T-helper 1 cell treated with Interleukin-12 subunit alpha and Interleukin-12 subunit beta and Interleukin-4 antibody, amounts not matched to agents 30 ng/mL and 1 ng/mL, for 36 hours (primary cell): Measurements from ENCODE around the gene KAZN. TPM values are rescaled to one million over a fixed set of nuclear protein-coding genes. Genes with fewer than 3 reads are reported as not detected.
"Not testable (repeated sequence)": the region's sequence is repeated elsewhere in the genome, so short reads cannot be mapped to it uniquely, and the experiment has no call there.

Experiments used
- intact Hi-C: fragments of 100-400 bp; cut with micrococcal nuclease; formaldehyde crosslinking; loops from one replicate; pipeline ENCODE4 v1.15.1; 2024
- total RNA-seq: library from RNA; stranded (reverse); gene quantifications from 2 replicates; pipeline ENCODE4 v1.2.3, GENCODE V29; 2022

The KAZN gene
- total RNA-seq, 1 donor from 2014 or later = 0.20 TPM

GRCh38 chr1:15020943-15021745, 422.7 kb downstream of the KAZN start:
- intact Hi-C loops = no loop called here

GRCh38 chr1:15022048-15022447, 423.6 kb downstream of the KAZN start:
- intact Hi-C loops = no loop called here

GRCh38 chr1:15023205-15023604, 424.7 kb downstream of the KAZN start:
- intact Hi-C loops = no loop called here

- intact Hi-C loops = no loop called here
These were observed 425.5 kb downstream of the KAZN start for GRCh38 chr1:15023976-15024375.

GRCh38 chr1:15026117-15026489, 427.6 kb downstream of the KAZN start:
- intact Hi-C loops = loop anchor here (2.0 kb wide), 1 partner anchor 101 kb away; no protein-coding TSS in a partner anchor

GRCh38 chr1:15027515-15027986, 429.1 kb downstream of the KAZN start:
- intact Hi-C loops = loop anchor here (1.0 to 2.0 kb wide), 2 partner anchors 103 to 112 kb away; no protein-coding TSS in a partner anchor

- intact Hi-C loops = no loop called here
These were observed 429.6 kb downstream of the KAZN start for GRCh38 chr1:15028102-15028501.

- intact Hi-C loops = no loop called here
These were observed 430.1 kb downstream of the KAZN start for GRCh38 chr1:15028616-15029015.

GRCh38 chr1:15029036-15029435, 430.6 kb downstream of the KAZN start:
- intact Hi-C loops = no loop called here

GRCh38 chr1:15029786-15030185, 431.3 kb downstream of the KAZN start:
- intact Hi-C loops = no loop called here

GRCh38 chr1:15031251-15031933, 432.9 kb downstream of the KAZN start:
- intact Hi-C loops = no loop called here

GRCh38 chr1:15033264-15033663, 434.8 kb downstream of the KAZN start:
- intact Hi-C loops = no loop called here

- intact Hi-C loops = no loop called here
These were observed 436.2 kb downstream of the KAZN start for GRCh38 chr1:15034656-15035055.

GRCh38 chr1:15035236-15035635, 436.8 kb downstream of the KAZN start:
- intact Hi-C loops = no loop called here

GRCh38 chr1:15036101-15036500, 437.6 kb downstream of the KAZN start:
- intact Hi-C loops = no loop called here

GRCh38 chr1:15038232-15039016, 439.9 kb downstream of the KAZN start:
- intact Hi-C loops = no loop called here

- intact Hi-C loops = no loop called here
These were observed 440.6 kb downstream of the KAZN start for GRCh38 chr1:15039017-15039648.

GRCh38 chr1:15039901-15040300, 441.4 kb downstream of the KAZN start:
- intact Hi-C loops = no loop called here

GRCh38 chr1:15040685-15041084, 442.2 kb downstream of the KAZN start:
- intact Hi-C loops = not testable (repeated sequence)

GRCh38 chr1:15042866-15043265, 444.4 kb downstream of the KAZN start:
- intact Hi-C loops = no loop called here

- intact Hi-C loops = no loop called here
These were observed 445.4 kb downstream of the KAZN start for GRCh38 chr1:15043934-15044333.
